Germinal center (tissue), 1 donor: ENCODE measurements around the gene ITSN1.
"Not testable (repeated sequence)": the region's sequence is repeated elsewhere in the genome, so short reads cannot be mapped to it uniquely, and the experiment has no call there.

Source experiments
- DNase-seq: peaks from one replicate; pipeline ENCODE4 v3.0.0; 2012; ENCODE audit warnings: mixed read lengths, low spot score

ITSN1 gene

GRCh38 chr21:33642027-33642895 lies at the start of gene ITSN1:
Gene ITSN1 (plus strand): TSS chr21:33642501. CDS start chr21:33718829, 76,328 bp downstream.
- DNase-seq = peak; percentile 99

GRCh38 chr21:33598051-33598450 lies 44.2 kb upstream of the ITSN1 start:
- DNase-seq = no peak

GRCh38 chr21:33608559-33608958 lies 33.7 kb upstream of the ITSN1 start:
- DNase-seq = no peak

- DNase-seq = no peak
These were observed 31.1 kb upstream of the ITSN1 start for GRCh38 chr21:33611006-33611744.

- DNase-seq = not testable (repeated sequence)
These were observed 24.7 kb upstream of the ITSN1 start for GRCh38 chr21:33617565-33617964.

GRCh38 chr21:33618407-33618806 lies 23.9 kb upstream of the ITSN1 start:
- DNase-seq = no peak

- DNase-seq = no peak
These were observed 22.6 kb upstream of the ITSN1 start for GRCh38 chr21:33619726-33620125.

GRCh38 chr21:33622253-33622652 lies 20.0 kb upstream of the ITSN1 start:
- no peak for DNase-seq

GRCh38 chr21:33626151-33626550 lies 16.1 kb upstream of the ITSN1 start:
- not testable (repeated sequence) for DNase-seq

GRCh38 chr21:33634254-33634653 lies 8.0 kb upstream of the ITSN1 start:
- DNase-seq = no peak

- peak; percentile 16 for DNase-seq
These were observed 1.5 kb upstream of the ITSN1 start for GRCh38 chr21:33640697-33641351.

GRCh38 chr21:33641352-33642026 lies 812 bp upstream of the ITSN1 start, which contains the start of gene CRYZL1:
Gene CRYZL1 (minus strand): TSS chr21:33641741. CDS start chr21:33631551, 10,190 bp downstream.
- peak; percentile 96 for DNase-seq

GRCh38 chr21:33642896-33643657 lies 776 bp downstream of the ITSN1 start:
- DNase-seq = peak; percentile 16

GRCh38 chr21:33643658-33644311 lies 1.5 kb downstream of the ITSN1 start:
- no peak for DNase-seq

- DNase-seq = no peak
These were observed 2.2 kb downstream of the ITSN1 start for GRCh38 chr21:33644383-33645074.

- no peak for DNase-seq
These were observed 3.4 kb downstream of the ITSN1 start for GRCh38 chr21:33645730-33646129.

- DNase-seq = no peak
These were observed 5.3 kb downstream of the ITSN1 start for GRCh38 chr21:33647587-33647986.

- DNase-seq = no peak
These were observed 6.3 kb downstream of the ITSN1 start for GRCh38 chr21:33648555-33648954.

GRCh38 chr21:33650230-33650629 lies 7.9 kb downstream of the ITSN1 start:
- DNase-seq = no peak

GRCh38 chr21:33650929-33651509 lies 8.7 kb downstream of the ITSN1 start:
- DNase-seq = no peak
